Embryonic facial prominence (tissue), 1 donor: Measurements from ENCODE around the gene FAM174B.
A peak's percentile ranks its signal among the peaks of the same experiment; 100 is the strongest.
"Not testable (repeated sequence)": the region's sequence is repeated elsewhere in the genome, so short reads cannot be mapped to it uniquely, and the experiment has no call there.

Source experiments
- DNase-seq: peaks from one replicate; pipeline ENCODE4 v3.0.0-alpha.2; 2016; ENCODE audit errors: extremely low spot score

FAM174B gene

GRCh38 chr15:92619145-92620101 lies 36.2 kb downstream of the FAM174B start:
- DNase-seq = peak; percentile 40

- no peak for DNase-seq
Measured at GRCh38 chr15:92617549-92618520, 37.7 kb downstream of the FAM174B start.

- no peak for DNase-seq
Measured at GRCh38 chr15:92616621-92617548, 38.7 kb downstream of the FAM174B start.

GRCh38 chr15:92614791-92615785 lies 40.5 kb downstream of the FAM174B start:
- no peak for DNase-seq

- no peak for DNase-seq
Measured at GRCh38 chr15:92614301-92614700, 41.3 kb downstream of the FAM174B start.

- no peak for DNase-seq
Measured at GRCh38 chr15:92613841-92614240, 41.7 kb downstream of the FAM174B start.

GRCh38 chr15:92612891-92613290 lies 42.7 kb downstream of the FAM174B start:
- no peak for DNase-seq

GRCh38 chr15:92611995-92612745 lies 43.4 kb downstream of the FAM174B start:
- no peak for DNase-seq

GRCh38 chr15:92611150-92611549 lies 44.4 kb downstream of the FAM174B start:
- no peak for DNase-seq

- DNase-seq = no peak
Measured at GRCh38 chr15:92610101-92610520, 45.5 kb downstream of the FAM174B start.

- no peak for DNase-seq
Measured at GRCh38 chr15:92608866-92609700, 46.5 kb downstream of the FAM174B start.

GRCh38 chr15:92606836-92607150 lies 48.8 kb downstream of the FAM174B start:
- not testable (repeated sequence) for DNase-seq

GRCh38 chr15:92606126-92606835 lies 49.3 kb downstream of the FAM174B start:
- no peak for DNase-seq

GRCh38 chr15:92605225-92605944 lies 50.2 kb downstream of the FAM174B start:
- DNase-seq = no peak

- DNase-seq = no peak
Measured at GRCh38 chr15:92603743-92604470, 51.7 kb downstream of the FAM174B start.

- no peak for DNase-seq
Measured at GRCh38 chr15:92603278-92603677, 52.3 kb downstream of the FAM174B start.

- DNase-seq = no peak
Measured at GRCh38 chr15:92602267-92602593, 53.3 kb downstream of the FAM174B start.
